Coronary artery (tissue), 2 donors: Measurements from ENCODE around the gene AQP12A.

Experiments used
- DNase-seq: peaks from one replicate; pipeline ENCODE4 v3.0.0-alpha.2; 2017; ENCODE audit warnings: low spot score
- H3K27ac ChIP-seq, 2 donors: fragments of 200-600 bp; sonication (generic); one replicate each; pipeline ENCODE4 v1.5.1; 2016 to 2019
- H3K4me3 ChIP-seq: fragments of 200-600 bp; sonication (generic); 2 replicates; pipeline ENCODE4 v1.5.1; 2016; ENCODE audit warnings: mild to moderate bottlenecking, moderate library complexity
- CTCF ChIP-seq: fragments of 200-600 bp; sonication (generic); IDR thresholded peaks from one replicate; pipeline ENCODE4 v1.5.1; 2019; ENCODE audit warnings: antibody characterized with exemption

Gene AQP12A

GRCh38 chr2:240707043-240707756 lies 15.5 kb downstream of the AQP12A start:
- DNase-seq: no peak

DNA sequence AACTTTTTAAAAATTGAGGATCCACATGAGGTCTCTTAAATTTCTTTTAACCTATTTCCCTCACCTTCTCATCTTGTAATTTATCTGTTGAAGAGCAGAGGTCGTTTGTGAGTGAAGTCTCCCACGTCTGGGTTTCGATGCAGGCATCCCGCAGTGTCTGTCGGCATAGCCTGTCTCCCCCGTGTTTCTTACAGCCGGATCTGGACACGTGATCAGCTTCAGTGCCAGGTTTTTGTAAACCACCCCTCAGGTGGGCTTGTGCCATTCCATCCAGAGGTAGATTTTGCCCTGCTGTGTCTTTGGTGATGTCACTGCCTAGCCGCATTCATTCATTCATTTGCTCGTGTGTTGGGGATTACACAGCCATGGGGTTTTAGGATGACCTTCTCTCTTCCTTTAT lies 16.2 kb downstream of the AQP12A start:
- H3K27ac ChIP-seq: no peak overlapping the region
- no peak for TF ChIP-seq CTCF
- DNase-seq: no peak

More at GRCh38 chr2:240707043-240707756, 15.5 kb downstream of the AQP12A start:
- no peak overlapping the region for H3K4me3 ChIP-seq
- TF ChIP-seq CTCF: no peak
- H3K27ac ChIP-seq: no peak overlapping the region

DNA sequence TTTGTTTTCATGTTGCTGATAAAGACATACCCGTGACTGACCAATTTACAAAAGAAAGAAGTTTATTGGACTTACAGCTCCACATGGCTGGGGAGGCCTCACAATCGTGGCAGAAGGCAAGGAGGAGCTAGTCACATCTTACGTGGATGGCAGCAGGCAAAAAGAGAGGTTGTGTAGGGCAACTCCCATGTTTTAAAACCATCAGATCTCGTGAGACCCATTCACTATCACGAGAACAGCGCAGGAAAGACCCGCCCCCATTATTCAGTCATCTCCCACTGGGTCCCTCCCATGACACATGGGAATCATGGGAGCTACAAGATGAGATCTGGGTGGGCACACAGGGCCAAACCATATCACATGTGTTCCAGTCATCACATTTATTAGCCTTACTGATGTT lies 16.8 kb downstream of the AQP12A start:
- Histone ChIP-seq H3K27ac (no peak overlapping the region), H3K4me3 (no peak overlapping the region)
- TF ChIP-seq CTCF: no peak
- DNase-seq: no peak

More for the DNA sequence above, 16.2 kb downstream of the AQP12A start:
- no peak overlapping the region for H3K4me3 ChIP-seq

GRCh38 chr2:240711296-240711695 lies 19.6 kb downstream of the AQP12A start:
- DNase-seq: no peak
- no peak overlapping the region for H3K4me3 ChIP-seq
- no peak for TF ChIP-seq CTCF
- no peak overlapping the region for H3K27ac ChIP-seq

DNA sequence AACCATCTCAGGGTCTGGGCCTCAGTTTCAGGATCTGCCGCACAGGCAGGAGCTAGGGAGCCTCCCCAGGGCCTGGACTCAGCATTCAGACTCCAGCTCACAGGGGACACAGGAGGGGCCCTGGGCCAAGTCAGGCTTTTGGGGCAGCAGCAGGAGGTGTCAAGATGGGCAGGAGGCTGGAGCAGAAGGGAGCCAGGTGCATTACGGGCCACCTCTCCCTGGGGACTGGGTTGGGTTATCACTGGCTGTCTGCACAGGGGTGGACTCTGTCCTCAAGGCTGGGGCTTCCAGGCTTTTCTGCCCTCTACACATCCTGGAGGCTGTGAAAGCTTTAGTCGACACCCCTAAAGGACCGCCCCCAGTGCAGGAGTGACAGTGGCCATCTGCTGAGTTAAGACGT lies 20.0 kb downstream of the AQP12A start:
- no peak for TF ChIP-seq CTCF
- Histone ChIP-seq H3K27ac (no peak overlapping the region), H3K4me3 (no peak overlapping the region)
- DNase-seq: no peak

- DNase-seq: no peak
- TF ChIP-seq CTCF: no peak
- Histone ChIP-seq H3K27ac (no peak overlapping the region), H3K4me3 (no peak overlapping the region)
Measured at GRCh38 chr2:240712121-240712520, 20.5 kb downstream of the AQP12A start.
